Stimulated activated CD4-positive, alpha-beta T cell treated with anti-CD3 and anti-CD28 coated beads, Interleukin-4, amount 100 ng/mL, for 4 hours (primary cell): Measurements from ENCODE around the gene CDK14.

Experiments
- DNase-seq, 2 experiments: peaks; one replicate each; pipeline ENCODE4 v3.0.0-alpha.2; 2020

The CDK14 gene

GRCh38 chr7:91031757-91032156 is 435.6 kb downstream of the CDK14 start:
- no peak for DNase-seq

- DNase-seq: no peak
These were observed 437.5 kb downstream of the CDK14 start for GRCh38 chr7:91033574-91033973.

GRCh38 chr7:91034459-91035368 is 438.6 kb downstream of the CDK14 start:
- no peak for DNase-seq

- no peak for DNase-seq
These were observed 442.9 kb downstream of the CDK14 start for GRCh38 chr7:91039033-91039432.

GRCh38 chr7:91041141-91041540 is 445.0 kb downstream of the CDK14 start:
- DNase-seq: no peak

GRCh38 chr7:91041901-91042484 is 445.9 kb downstream of the CDK14 start:
- no peak for DNase-seq

GRCh38 chr7:91043186-91043585 is 447.1 kb downstream of the CDK14 start:
- no peak for DNase-seq

GRCh38 chr7:91043924-91044645 is 448.0 kb downstream of the CDK14 start:
- DNase-seq: no peak

GRCh38 chr7:91045606-91046005 is 449.5 kb downstream of the CDK14 start:
- no peak for DNase-seq

GRCh38 chr7:91046322-91047089 is 450.4 kb downstream of the CDK14 start:
- no peak for DNase-seq

- DNase-seq: no peak
These were observed 451.5 kb downstream of the CDK14 start for GRCh38 chr7:91047636-91048035.

- no peak for DNase-seq
These were observed 454.6 kb downstream of the CDK14 start for GRCh38 chr7:91050677-91051076.

- no peak for DNase-seq
These were observed 455.8 kb downstream of the CDK14 start for GRCh38 chr7:91051966-91052365.

GRCh38 chr7:91054374-91054773 is 458.3 kb downstream of the CDK14 start:
- no peak for DNase-seq

GRCh38 chr7:91055219-91055618 is 459.1 kb downstream of the CDK14 start:
- DNase-seq: no peak

GRCh38 chr7:91062713-91063112 is 466.6 kb downstream of the CDK14 start:
- DNase-seq: no peak

GRCh38 chr7:91064052-91064451 is 467.9 kb downstream of the CDK14 start:
- no peak for DNase-seq

GRCh38 chr7:91064938-91065337 is 468.8 kb downstream of the CDK14 start:
- no peak for DNase-seq

- DNase-seq: no peak
These were observed 470.5 kb downstream of the CDK14 start for GRCh38 chr7:91066627-91067026.

GRCh38 chr7:91067242-91067641 is 471.1 kb downstream of the CDK14 start:
- DNase-seq: no peak

GRCh38 chr7:91068136-91068795 is 472.1 kb downstream of the CDK14 start:
- no peak for DNase-seq

- no peak for DNase-seq
These were observed 473.0 kb downstream of the CDK14 start for GRCh38 chr7:91069146-91069545.
